H1 (cell line): ENCODE results near the gene CAMTA1. TPM values are rescaled to one million over a fixed set of nuclear protein-coding genes. Genes with fewer than 3 reads are reported as not detected.

Source experiments
- CHD7 ChIP-seq: fragments of 300-600 bp; sonication (generic); IDR thresholded peaks from 2 replicates; pipeline ENCODE4 v1.7.1; 2012; ENCODE audit warnings: low read length, moderate library complexity, mild to moderate bottlenecking, inconsistent platforms; ENCODE audit not compliant: insufficient replicate concordance
- CTBP2 ChIP-seq: IDR thresholded peaks from 2 replicates; pipeline ENCODE4 v1.7.0; 2011; ENCODE audit warnings: borderline replicate concordance, mild to moderate bottlenecking, moderate library complexity, mixed read lengths, low read length; ENCODE audit not compliant: insufficient read depth, insufficient read length
- GABPA ChIP-seq: IDR thresholded peaks from 2 replicates; pipeline ENCODE4 v1.6.1; 2011; ENCODE audit warnings: mild to moderate bottlenecking, low read length, moderate library complexity, borderline replicate concordance; ENCODE audit not compliant: insufficient read depth
- JUN ChIP-seq: IDR thresholded peaks from 2 replicates; pipeline ENCODE4 v1.6.1; 2011; ENCODE audit warnings: low read depth, mild to moderate bottlenecking, improper control_type of control experiment, low read length
- KDM4A ChIP-seq: IDR thresholded peaks from one replicate; pipeline ENCODE4 v1.7.1; 2012; ENCODE audit warnings: low read depth, mild to moderate bottlenecking, moderate library complexity, low read length, inconsistent platforms; ENCODE audit not compliant: severe bottlenecking
- POU5F1 ChIP-seq: IDR thresholded peaks from 2 replicates; pipeline ENCODE4 v1.6.1; 2011; ENCODE audit warnings: low read depth, mild to moderate bottlenecking, low read length, moderate library complexity
- RNF2 ChIP-seq: fragments of 200-900, 300-1000 bp; sonication (generic); IDR thresholded peaks from 2 replicates; pipeline ENCODE4 v1.7.1; 2016; ENCODE audit warnings: borderline replicate concordance, low read depth, mild to moderate bottlenecking, antibody characterized with exemption, low read length; ENCODE audit not compliant: poor library complexity, severe bottlenecking; ENCODE audit errors: missing control alignments
- SIX5 ChIP-seq: IDR thresholded peaks from 2 replicates; pipeline ENCODE4 v1.6.1; 2011; ENCODE audit warnings: mild to moderate bottlenecking, low read depth, low read length
- SP1 ChIP-seq: IDR thresholded peaks from 2 replicates; pipeline ENCODE4 v1.6.1; 2011; ENCODE audit warnings: low read depth, low read length
- SP4 ChIP-seq: IDR thresholded peaks from 2 replicates; pipeline ENCODE4 v1.6.1; 2012; ENCODE audit warnings: low read length, inconsistent platforms
- polyA plus RNA-seq, 7 experiments: library from polyadenylated mRNA; depleted of rRNA in 3 of 7; stranded (reverse) in 5 of 7; unstranded in 2 of 7; fragments of >200 nt in 5 of 7; fragments of 200-250 nt in 2 of 7; gene quantifications; 1 replicate in 5 of 7; 2 replicates in 1 of 7; 4 replicates in 1 of 7; pipeline versions ENCODE4 v1.2.1 to v1.2.3, GENCODE V29; 2011 to 2013; ENCODE audit warnings: missing spikeins in 2 of 7, mixed read lengths in 2 of 7
- total RNA-seq: library from RNA; stranded (reverse); fragmentation: NEBNext Ultra II Directional; extraction: Animal tissue kit (Norgen Biotek cat#: 25700); gene quantifications from 2 replicates; pipeline ENCODE4 v1.2.1, GENCODE V29; 2021

CAMTA1 gene
- total and polyA plus RNA-seq, 2 of the 8 experiments (the other 6 are each of a cell fraction or from before 2014, with no cell fraction given) = 65.0 to 119 TPM

GRCh38 chr1:7615138-7615537, 829.9 kb downstream of the CAMTA1 start (continued):
- TF ChIP-seq CHD7 = no peak
- no peak for TF ChIP-seq SP1
- no peak for TF ChIP-seq JUN
- TF ChIP-seq KDM4A = no peak
- TF ChIP-seq RNF2 = no peak
- no peak for TF ChIP-seq CTBP2
- TF ChIP-seq GABPA = no peak
- TF ChIP-seq SIX5 = no peak
- TF ChIP-seq POU5F1 = no peak
- TF ChIP-seq SP4 = no peak
